Panc1 (cell line): ENCODE data around the gene SRSF2. TPM values are rescaled to one million over a fixed set of nuclear protein-coding genes. Genes with fewer than 3 reads are reported as not detected.

Source experiments
- ATAC-seq: fragments of 200-7000 bp; cut with Tn5 transposase; 2 replicates; pipeline ENCODE4 v1.9.1; 2020; ENCODE audit warnings: mild to moderate bottlenecking, moderate library complexity
- BruUV-seq: library from RNA; stranded (reverse); fragments of 400-500 nt; replicated peaks from 2 replicates; lab custom pipeline; 2021; lab: Mats Ljungman, UMichigan
- CTCF ChIA-PET: fragments of 300-600 bp; sonication (Branson Sonifier 250); formaldehyde crosslinking; loops from one replicate; lab custom pipeline; 2022; ENCODE audit warnings: antibody characterized with exemption; lab: Charles Lee
- POLR2A ChIA-PET: fragments of 300-600 bp; sonication (Branson Sonifier 250); formaldehyde crosslinking; loops from one replicate; lab custom pipeline; 2022; ENCODE audit warnings: antibody characterized with exemption; lab: Charles Lee
- DNase-seq: peaks from one replicate; pipeline ENCODE4 v3.0.0-alpha.2; 2010; ENCODE audit warnings: low read depth, low spot score
- H3K27ac ChIP-seq: 2 replicates; pipeline ENCODE4 v1.5.1; 2011; ENCODE audit warnings: mild to moderate bottlenecking, low read length, inconsistent platforms
- H3K27me3 ChIP-seq: fragments of 200-500 bp; sonication (Bioruptor generic); 2 replicates; pipeline ENCODE4 v1.6.0; 2014; ENCODE audit warnings: low read length, inconsistent platforms; ENCODE audit not compliant: control insufficient read depth, insufficient read depth
- H3K36me3 ChIP-seq: fragments of 200-500 bp; sonication (Bioruptor generic); 2 replicates; pipeline ENCODE4 v1.5.1; 2014; ENCODE audit warnings: inconsistent platforms, mild to moderate bottlenecking, low read length, moderate library complexity; ENCODE audit not compliant: control insufficient read depth, insufficient read depth
- H3K4me1 ChIP-seq: 2 replicates; pipeline ENCODE4 v1.5.1; 2011; ENCODE audit warnings: inconsistent platforms, mild to moderate bottlenecking, low read length, moderate library complexity; ENCODE audit not compliant: control insufficient read depth, insufficient read depth
- H3K4me3 ChIP-seq, 2 experiments: 2 replicates each; pipeline ENCODE4 v1.5.1; 2011 to 2012; ENCODE audit warnings: low read depth in 2 of 2, low read length in 2 of 2, mild to moderate bottlenecking in 2 of 2, inconsistent platforms in 1 of 2, moderate library complexity in 1 of 2
- H3K9me3 ChIP-seq: fragments of 200-500 bp; sonication (Bioruptor generic); 2 replicates; pipeline ENCODE4 v1.5.1; 2014; ENCODE audit warnings: low read depth, mild to moderate bottlenecking, inconsistent platforms, low read length, moderate library complexity; ENCODE audit not compliant: control insufficient read depth, insufficient read depth
- POLR2AphosphoS5 ChIP-seq: IDR thresholded peaks from 2 replicates; pipeline ENCODE4 v1.6.1; 2012; ENCODE audit warnings: mild to moderate bottlenecking, low read depth, low read length, moderate library complexity
- SIN3A ChIP-seq: IDR thresholded peaks from 2 replicates; pipeline ENCODE4 v1.6.1; 2012; ENCODE audit warnings: low read depth, mild to moderate bottlenecking, low read length, moderate library complexity, borderline replicate concordance; ENCODE audit not compliant: insufficient read depth
- TCF7L2 ChIP-seq: IDR thresholded peaks from 2 replicates; pipeline ENCODE4 v1.6.1; 2011; ENCODE audit warnings: mild to moderate bottlenecking, low read depth, low read length, inconsistent platforms
- in situ Hi-C: cut with HindIII; loops from 2 replicates; pipeline ENCODE4 v1.10.0; 2016; ENCODE audit warnings: low sequenced_read_pairs, low pct_unique_long_range_greater_than_20kb
- intact Hi-C: fragments of 100-400 bp; cut with micrococcal nuclease; formaldehyde crosslinking; loops from one replicate; pipeline ENCODE4 v1.10.0; 2022; ENCODE audit not compliant: unreplicated experiment
- total RNA-seq: library from RNA; stranded (reverse); gene quantifications from one replicate; pipeline ENCODE4 v1.2.1, GENCODE V29; 2021; ENCODE audit not compliant: unreplicated experiment
- TF ChIP-seq, protein P1 (sequence below): fragments of 450-650 bp; IDR thresholded peaks from 2 replicates; pipeline ENCODE4 v1.5.1; 2017; ENCODE audit warnings: mild to moderate bottlenecking
- TF ChIP-seq, protein P2 (sequence below), 2 experiments: IDR thresholded peaks; 2 replicates each; pipeline ENCODE4 v1.6.1; 2011 to 2012; ENCODE audit warnings: low read depth in 2 of 2, control low read depth in 1 of 2, low read length in 1 of 2, mild to moderate bottlenecking in 1 of 2, moderate library complexity in 1 of 2; ENCODE audit not compliant: insufficient read depth in 1 of 2

The SRSF2 gene
- total RNA-seq, 1 experiment from 2014 or later = 436 TPM

DNA sequence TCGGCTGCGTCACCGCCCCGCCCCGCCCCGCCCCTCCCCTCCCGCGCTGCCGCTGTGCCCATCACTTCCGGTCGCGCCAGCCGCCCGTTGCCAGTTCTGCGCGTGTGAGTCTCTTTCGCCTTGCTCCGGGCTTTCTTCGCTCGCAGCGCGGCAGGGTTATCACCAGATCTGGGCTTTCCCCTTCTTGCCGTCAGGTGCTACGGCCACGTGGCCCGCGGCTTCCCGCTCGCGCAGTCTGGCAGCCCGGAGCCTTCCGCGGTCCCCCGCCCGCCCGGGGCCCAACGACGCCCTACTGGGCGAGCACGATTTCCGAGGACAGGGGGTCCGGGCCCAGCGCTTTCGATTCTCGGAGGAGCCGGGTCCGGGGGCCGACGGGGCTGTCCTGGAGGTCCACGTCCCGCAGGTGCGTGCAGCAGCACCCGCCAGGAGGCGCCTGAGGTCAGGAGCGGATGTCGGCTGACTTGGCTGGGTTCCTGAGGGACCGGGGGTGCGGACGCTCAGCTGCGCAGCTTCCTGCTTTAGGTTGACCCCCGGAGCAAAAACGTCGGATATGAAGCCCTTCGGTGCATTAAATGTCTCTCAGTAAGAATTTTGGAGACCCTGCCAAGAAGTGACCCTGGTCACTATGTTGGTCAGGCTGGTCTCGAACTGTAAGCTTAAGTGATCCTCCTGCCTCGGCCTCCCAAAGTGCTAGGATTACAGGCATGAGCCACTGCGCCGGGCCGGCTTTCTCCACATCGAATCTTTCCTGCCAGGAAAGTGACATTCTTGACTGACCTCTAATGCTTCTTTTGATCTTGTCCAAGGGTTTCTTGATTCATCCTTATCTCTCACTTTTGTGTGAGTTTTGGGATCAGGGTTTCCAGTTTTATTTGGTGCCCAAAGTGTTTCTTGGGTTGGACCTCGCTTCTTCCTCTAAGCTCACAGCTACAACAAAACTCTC lies 10.1 kb downstream of the SRSF2 start, which contains the start of gene METTL23:
Gene METTL23, plus strand, starts transcription at position 64 of the 943 bp plus-strand sequence. CDS start 2,872 bp downstream, outside the sequence.
- ATAC-seq (peak; percentile 67), DNase-seq (no peak)
- TF ChIP-seq, protein P1, sequence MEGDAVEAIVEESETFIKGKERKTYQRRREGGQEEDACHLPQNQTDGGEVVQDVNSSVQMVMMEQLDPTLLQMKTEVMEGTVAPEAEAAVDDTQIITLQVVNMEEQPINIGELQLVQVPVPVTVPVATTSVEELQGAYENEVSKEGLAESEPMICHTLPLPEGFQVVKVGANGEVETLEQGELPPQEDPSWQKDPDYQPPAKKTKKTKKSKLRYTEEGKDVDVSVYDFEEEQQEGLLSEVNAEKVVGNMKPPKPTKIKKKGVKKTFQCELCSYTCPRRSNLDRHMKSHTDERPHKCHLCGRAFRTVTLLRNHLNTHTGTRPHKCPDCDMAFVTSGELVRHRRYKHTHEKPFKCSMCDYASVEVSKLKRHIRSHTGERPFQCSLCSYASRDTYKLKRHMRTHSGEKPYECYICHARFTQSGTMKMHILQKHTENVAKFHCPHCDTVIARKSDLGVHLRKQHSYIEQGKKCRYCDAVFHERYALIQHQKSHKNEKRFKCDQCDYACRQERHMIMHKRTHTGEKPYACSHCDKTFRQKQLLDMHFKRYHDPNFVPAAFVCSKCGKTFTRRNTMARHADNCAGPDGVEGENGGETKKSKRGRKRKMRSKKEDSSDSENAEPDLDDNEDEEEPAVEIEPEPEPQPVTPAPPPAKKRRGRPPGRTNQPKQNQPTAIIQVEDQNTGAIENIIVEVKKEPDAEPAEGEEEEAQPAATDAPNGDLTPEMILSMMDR = peak; percentile 86
- TF ChIP-seq SIN3A (no peak; the same call in 1 of the 2 replicates), POLR2AphosphoS5 (peak; percentile 81), TCF7L2 (0 out of 2 replicates have a peak, but pooled peaks have one; percentile 21)
- TF ChIP-seq, protein P2, sequence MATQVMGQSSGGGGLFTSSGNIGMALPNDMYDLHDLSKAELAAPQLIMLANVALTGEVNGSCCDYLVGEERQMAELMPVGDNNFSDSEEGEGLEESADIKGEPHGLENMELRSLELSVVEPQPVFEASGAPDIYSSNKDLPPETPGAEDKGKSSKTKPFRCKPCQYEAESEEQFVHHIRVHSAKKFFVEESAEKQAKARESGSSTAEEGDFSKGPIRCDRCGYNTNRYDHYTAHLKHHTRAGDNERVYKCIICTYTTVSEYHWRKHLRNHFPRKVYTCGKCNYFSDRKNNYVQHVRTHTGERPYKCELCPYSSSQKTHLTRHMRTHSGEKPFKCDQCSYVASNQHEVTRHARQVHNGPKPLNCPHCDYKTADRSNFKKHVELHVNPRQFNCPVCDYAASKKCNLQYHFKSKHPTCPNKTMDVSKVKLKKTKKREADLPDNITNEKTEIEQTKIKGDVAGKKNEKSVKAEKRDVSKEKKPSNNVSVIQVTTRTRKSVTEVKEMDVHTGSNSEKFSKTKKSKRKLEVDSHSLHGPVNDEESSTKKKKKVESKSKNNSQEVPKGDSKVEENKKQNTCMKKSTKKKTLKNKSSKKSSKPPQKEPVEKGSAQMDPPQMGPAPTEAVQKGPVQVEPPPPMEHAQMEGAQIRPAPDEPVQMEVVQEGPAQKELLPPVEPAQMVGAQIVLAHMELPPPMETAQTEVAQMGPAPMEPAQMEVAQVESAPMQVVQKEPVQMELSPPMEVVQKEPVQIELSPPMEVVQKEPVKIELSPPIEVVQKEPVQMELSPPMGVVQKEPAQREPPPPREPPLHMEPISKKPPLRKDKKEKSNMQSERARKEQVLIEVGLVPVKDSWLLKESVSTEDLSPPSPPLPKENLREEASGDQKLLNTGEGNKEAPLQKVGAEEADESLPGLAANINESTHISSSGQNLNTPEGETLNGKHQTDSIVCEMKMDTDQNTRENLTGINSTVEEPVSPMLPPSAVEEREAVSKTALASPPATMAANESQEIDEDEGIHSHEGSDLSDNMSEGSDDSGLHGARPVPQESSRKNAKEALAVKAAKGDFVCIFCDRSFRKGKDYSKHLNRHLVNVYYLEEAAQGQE (IDR thresholded peaks at IDR 0.05; ENCODE audit: insufficient read depth in 1 of 2, low read depth in 2 of 2, low read length in 1 of 2) = no peak
- Histone ChIP-seq H3K27me3 (no peaks in the 10 kb centered on the region), H3K27ac (peak within 1 kb of the TSS; percentile 91), H3K36me3 (peaks cover 13% of the 10 kb centered on the region), H3K4me3 (peak within 1 kb of the TSS; percentile 79 to 92), H3K4me1 (peaks cover 4% of the 10 kb centered on the region; the same call in 1 of the 2 replicates), H3K9me3 (no peaks in the 10 kb centered on the region)
- intact Hi-C loops = no loop called here
- in situ Hi-C loops = no loop called here
- BruUV-seq = TSS peak; percentile 86
- POLR2A ChIA-PET = interaction anchor here (0.8 kb wide), 1 partner anchor 11 kb away, joined by 5 read pairs; no protein-coding TSS in a partner anchor
- CTCF ChIA-PET = interaction anchor here (0.6 to 1.2 kb wide), 4 partner anchors 8 to 636 kb away, joined by 4 to 6 read pairs (median 5); partner anchors contain the start of gene PRCD

DNA sequence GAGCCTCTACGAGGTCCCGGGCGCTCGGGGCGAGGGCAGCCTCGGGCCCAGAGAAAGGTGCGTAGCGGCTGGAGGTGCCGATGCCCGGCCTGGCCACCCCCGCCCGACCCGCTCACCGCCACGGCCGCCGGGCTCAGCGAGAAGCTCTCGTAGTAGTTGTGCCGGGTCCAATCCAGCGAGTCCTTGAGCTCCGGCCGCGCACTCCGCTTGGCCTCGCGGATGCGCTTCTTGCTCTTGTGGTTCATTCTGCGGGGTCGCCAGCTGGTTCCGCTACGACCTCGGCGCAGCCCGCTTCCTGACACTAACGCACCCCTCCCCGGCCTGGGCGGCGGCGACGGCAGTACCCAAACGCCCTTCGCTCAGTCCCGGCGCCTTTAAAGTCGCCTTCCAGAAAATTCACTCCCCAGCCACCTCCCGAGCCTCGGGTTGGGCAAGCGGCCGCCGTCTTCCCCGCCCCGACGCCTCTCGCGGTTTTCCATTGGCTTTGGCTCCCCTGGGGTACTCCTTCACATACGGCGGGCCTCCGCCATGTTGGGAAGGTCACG lies 10.8 kb downstream of the SRSF2 start, which contains the start of gene JMJD6:
Gene JMJD6, minus strand, starts transcription at position 376 of the 545 bp plus-strand sequence. Its CDS starts 131 bp downstream, at position 245.
- Histone ChIP-seq H3K9me3 (no peaks in the 10 kb centered on the region), H3K36me3 (peaks cover 17% of the 10 kb centered on the region), H3K27ac (peak within 1 kb of the TSS; percentile 91), H3K4me1 (peaks cover 4% of the 10 kb centered on the region; the same call in 1 of the 2 replicates), H3K4me3 (peak within 1 kb of the TSS; percentile 79 to 92), H3K27me3 (no peaks in the 10 kb centered on the region)
- TF ChIP-seq TCF7L2 (peak; percentile 89), SIN3A (peak; percentile 62), POLR2AphosphoS5 (peak; percentile 82)
- TF ChIP-seq, protein P1 = no peak
- TF ChIP-seq, protein P2 (IDR thresholded peaks at IDR 0.05; ENCODE audit: insufficient read depth in 1 of 2, low read depth in 2 of 2, low read length in 1 of 2) = no peak
- intact Hi-C loops = no loop called here
- in situ Hi-C loops = no loop called here
- BruUV-seq = no TSS peak
- DNase-seq (peak; percentile 69), ATAC-seq (peak; percentile 95)
- ChIA-PET CTCF (interaction anchor here (0.8 kb wide), 1 partner anchor 635 kb away, joined by 4 read pairs; no protein-coding TSS in a partner anchor), POLR2A (no interaction called here)
